Measurements from ENCODE around the gene TPM3.
A peak's percentile ranks its signal among the peaks of the same experiment; 100 is the strongest.
"Not testable (repeated sequence)": the region's sequence is repeated elsewhere in the genome, so short reads cannot be mapped to it uniquely, and the experiment has no call there.

The TPM3 gene

GRCh38 chr1:154191990-154192461 is at the start of gene TPM3:
TSS of gene TPM3 (minus strand) at chr1:154192100. CDS start at chr1:154192018, 82 bp downstream.
- no peak for DNase-seq (ENCODE audit: extremely low read depth in 1 of 2, low read depth in 1 of 2)

- DNase-seq (ENCODE audit: extremely low read depth in 1 of 2, low read depth in 1 of 2), result no peak
Observed at GRCh38 chr1:154240294-154240833, 48.5 kb upstream of the TPM3 start.

GRCh38 chr1:154239491-154239890 is 47.6 kb upstream of the TPM3 start:
- no peak for DNase-seq (ENCODE audit: extremely low read depth in 1 of 2, low read depth in 1 of 2)

- no peak for DNase-seq (ENCODE audit: extremely low read depth in 1 of 2, low read depth in 1 of 2)
Observed at GRCh38 chr1:154237880-154238506, 46.1 kb upstream of the TPM3 start.

- DNase-seq (ENCODE audit: extremely low read depth in 1 of 2, low read depth in 1 of 2), result no peak
Observed at GRCh38 chr1:154237435-154237834, 45.5 kb upstream of the TPM3 start.

- no peak for DNase-seq (ENCODE audit: extremely low read depth in 1 of 2, low read depth in 1 of 2)
Observed at GRCh38 chr1:154236855-154237254, 45.0 kb upstream of the TPM3 start.

GRCh38 chr1:154233127-154233526 is 41.2 kb upstream of the TPM3 start:
- DNase-seq (ENCODE audit: extremely low read depth in 1 of 2, low read depth in 1 of 2), result not testable (repeated sequence)

- DNase-seq (ENCODE audit: extremely low read depth in 1 of 2, low read depth in 1 of 2), result not testable (repeated sequence)
Observed at GRCh38 chr1:154231112-154231511, 39.2 kb upstream of the TPM3 start.

GRCh38 chr1:154225370-154225769 is 33.5 kb upstream of the TPM3 start:
- no peak for DNase-seq (ENCODE audit: extremely low read depth in 1 of 2, low read depth in 1 of 2)

- DNase-seq (ENCODE audit: extremely low read depth in 1 of 2, low read depth in 1 of 2), result no peak
Observed at GRCh38 chr1:154223621-154224020, 31.7 kb upstream of the TPM3 start.

GRCh38 chr1:154222918-154223317 is 31.0 kb upstream of the TPM3 start:
- no peak for DNase-seq (ENCODE audit: extremely low read depth in 1 of 2, low read depth in 1 of 2)

- no peak for DNase-seq (ENCODE audit: extremely low read depth in 1 of 2, low read depth in 1 of 2)
Observed at GRCh38 chr1:154222518-154222917, 30.6 kb upstream of the TPM3 start.

GRCh38 chr1:154221278-154222001 is 29.5 kb upstream of the TPM3 start:
- DNase-seq (ENCODE audit: extremely low read depth in 1 of 2, low read depth in 1 of 2), result peak; percentile 34 to 45

- DNase-seq (ENCODE audit: extremely low read depth in 1 of 2, low read depth in 1 of 2), result no peak
Observed at GRCh38 chr1:154220970-154221277, 29.0 kb upstream of the TPM3 start.

GRCh38 chr1:154220071-154220969 is 28.4 kb upstream of the TPM3 start, which contains the start of gene UBAP2L:
TSS of gene UBAP2L (plus strand) at chr1:154220955. CDS start at chr1:154225124, 4,169 bp downstream.
- peak; percentile 98 to 99 for DNase-seq (ENCODE audit: extremely low read depth in 1 of 2, low read depth in 1 of 2)

GRCh38 chr1:154219541-154219940 is 27.6 kb upstream of the TPM3 start:
- no peak for DNase-seq (ENCODE audit: extremely low read depth in 1 of 2, low read depth in 1 of 2)

GRCh38 chr1:154218545-154218944 is 26.6 kb upstream of the TPM3 start:
- DNase-seq (ENCODE audit: extremely low read depth in 1 of 2, low read depth in 1 of 2), result no peak

- no peak for DNase-seq (ENCODE audit: extremely low read depth in 1 of 2, low read depth in 1 of 2)
Observed at GRCh38 chr1:154213274-154213673, 21.4 kb upstream of the TPM3 start.

GRCh38 chr1:154212083-154212482 is 20.2 kb upstream of the TPM3 start:
- DNase-seq (ENCODE audit: extremely low read depth in 1 of 2, low read depth in 1 of 2), result no peak

- DNase-seq (ENCODE audit: extremely low read depth in 1 of 2, low read depth in 1 of 2), result no peak
Observed at GRCh38 chr1:154208677-154209388, 16.9 kb upstream of the TPM3 start.

Data from stimulated activated CD8-positive, alpha-beta memory T cell treated with anti-CD3 and anti-CD28 coated beads, Interleukin-7, amount 100 ng/mL, for 48 hours (primary cell).